ENCODE data around the gene CD38.
"Not testable (repeated sequence)": the region's sequence is repeated elsewhere in the genome, so short reads cannot be mapped to it uniquely, and the experiment has no call there.

CD38 gene

GRCh38 chr4:15778289-15779241 lies at the start of gene CD38:
Gene CD38 (plus strand): TSS chr4:15778328. CDS start chr4:15778415, 87 bp downstream.
- H3K4me3 ChIP-seq (ENCODE audit: low read length), result peak within 1 kb of the TSS; percentile 41
- no peak for DNase-seq (ENCODE audit: low read depth)
- TF ChIP-seq, protein P1, sequence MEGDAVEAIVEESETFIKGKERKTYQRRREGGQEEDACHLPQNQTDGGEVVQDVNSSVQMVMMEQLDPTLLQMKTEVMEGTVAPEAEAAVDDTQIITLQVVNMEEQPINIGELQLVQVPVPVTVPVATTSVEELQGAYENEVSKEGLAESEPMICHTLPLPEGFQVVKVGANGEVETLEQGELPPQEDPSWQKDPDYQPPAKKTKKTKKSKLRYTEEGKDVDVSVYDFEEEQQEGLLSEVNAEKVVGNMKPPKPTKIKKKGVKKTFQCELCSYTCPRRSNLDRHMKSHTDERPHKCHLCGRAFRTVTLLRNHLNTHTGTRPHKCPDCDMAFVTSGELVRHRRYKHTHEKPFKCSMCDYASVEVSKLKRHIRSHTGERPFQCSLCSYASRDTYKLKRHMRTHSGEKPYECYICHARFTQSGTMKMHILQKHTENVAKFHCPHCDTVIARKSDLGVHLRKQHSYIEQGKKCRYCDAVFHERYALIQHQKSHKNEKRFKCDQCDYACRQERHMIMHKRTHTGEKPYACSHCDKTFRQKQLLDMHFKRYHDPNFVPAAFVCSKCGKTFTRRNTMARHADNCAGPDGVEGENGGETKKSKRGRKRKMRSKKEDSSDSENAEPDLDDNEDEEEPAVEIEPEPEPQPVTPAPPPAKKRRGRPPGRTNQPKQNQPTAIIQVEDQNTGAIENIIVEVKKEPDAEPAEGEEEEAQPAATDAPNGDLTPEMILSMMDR (IDR thresholded peaks at IDR 0.05; ENCODE audit: insufficient read depth, low read depth, low read length, missing control alignments), result no peak

DNA sequence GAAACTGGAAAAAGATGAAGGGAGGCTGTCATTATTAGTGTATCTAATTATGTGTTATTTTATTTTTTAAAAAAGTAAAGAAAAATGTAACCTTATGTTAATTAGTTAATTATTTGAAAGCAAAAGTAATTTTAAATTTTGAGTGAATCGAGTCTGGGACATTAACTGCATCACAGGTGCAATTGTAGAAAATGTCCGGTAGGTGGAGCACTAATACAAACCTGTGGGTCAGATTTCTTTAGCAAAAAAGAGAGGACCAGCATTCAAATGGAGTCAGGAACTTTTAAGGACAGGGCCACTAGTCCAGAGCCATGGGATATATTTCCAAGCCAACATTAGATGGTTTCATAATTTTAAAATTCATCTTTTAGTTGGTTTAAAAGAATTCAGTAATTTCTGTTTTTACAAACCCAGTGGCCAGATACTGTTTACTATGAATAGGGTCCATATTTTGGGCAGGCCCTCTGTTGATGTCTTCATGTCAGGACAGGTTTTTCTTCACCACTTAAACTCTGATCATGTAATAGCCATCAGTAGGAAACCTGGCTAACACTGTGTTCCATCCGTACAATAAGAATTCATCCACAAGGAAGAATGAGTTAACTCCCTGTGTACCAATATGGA lies 48.1 kb upstream of the CD38 start:
- peak; percentile 51 for DNase-seq (ENCODE audit: low read depth)
- H3K4me3 ChIP-seq (ENCODE audit: low read length), result no peak overlapping the region
- TF ChIP-seq, protein P1 (IDR thresholded peaks at IDR 0.05; ENCODE audit: insufficient read depth, low read depth, low read length, missing control alignments), result peak; percentile 78

- H3K4me3 ChIP-seq (ENCODE audit: low read length); DNase-seq (ENCODE audit: low read depth): not testable (repeated sequence)
Observed at GRCh38 chr4:15733061-15733460, 45.1 kb upstream of the CD38 start.

DNA sequence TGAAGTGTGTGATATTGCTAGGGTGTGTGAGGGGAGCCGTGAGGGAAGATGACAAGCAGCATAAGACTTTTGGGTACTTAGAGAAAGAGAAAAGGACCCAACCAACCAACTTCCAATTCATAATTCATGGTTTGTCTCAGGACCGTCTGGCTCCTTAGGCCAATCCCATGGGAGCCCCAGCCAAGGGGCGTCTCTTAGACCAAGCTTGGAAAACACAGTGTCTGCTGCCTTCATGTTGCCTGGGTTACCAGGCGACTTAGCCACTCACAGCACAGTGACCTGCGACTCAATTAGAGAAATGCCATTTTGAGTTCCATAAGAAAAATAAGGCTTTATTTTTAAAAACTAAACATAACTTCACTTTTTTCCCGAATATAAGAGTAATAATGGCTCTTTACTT lies 42.6 kb upstream of the CD38 start:
- no peak for DNase-seq (ENCODE audit: low read depth)
- TF ChIP-seq, protein P1 (IDR thresholded peaks at IDR 0.05; ENCODE audit: insufficient read depth, low read depth, low read length, missing control alignments), result no peak
- no peak overlapping the region for H3K4me3 ChIP-seq (ENCODE audit: low read length)

DNA sequence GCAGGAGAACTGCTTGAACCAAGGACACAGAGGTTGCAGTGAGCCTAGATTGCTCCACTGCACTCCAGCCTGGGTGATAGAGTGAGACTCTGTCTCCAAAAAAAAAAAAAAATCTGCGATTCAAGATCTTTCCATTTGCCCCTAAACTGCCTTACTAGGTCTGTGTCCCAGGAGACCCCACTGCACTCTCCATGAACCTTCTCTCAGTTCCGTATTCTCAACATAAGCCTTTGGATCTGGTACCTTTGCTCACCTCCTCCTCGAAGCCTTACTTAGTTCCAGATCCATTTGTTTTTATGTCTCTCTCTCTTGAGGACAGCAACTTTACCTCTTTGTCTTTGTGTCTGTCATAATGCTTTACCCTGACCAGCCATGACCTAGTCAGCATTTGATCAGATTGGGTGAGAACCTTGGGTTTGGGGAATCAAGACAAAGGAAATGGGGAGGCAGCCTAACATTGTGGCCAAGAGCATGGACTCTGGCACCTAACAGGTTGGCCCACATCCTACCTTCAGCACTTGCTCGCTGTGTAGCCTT lies 41.5 kb upstream of the CD38 start:
- DNase-seq (ENCODE audit: low read depth), result no peak
- TF ChIP-seq, protein P1 (IDR thresholded peaks at IDR 0.05; ENCODE audit: insufficient read depth, low read depth, low read length, missing control alignments), result no peak
- H3K4me3 ChIP-seq (ENCODE audit: low read length), result no peak overlapping the region

- TF ChIP-seq, protein P1 (IDR thresholded peaks at IDR 0.05; ENCODE audit: insufficient read depth, low read depth, low read length, missing control alignments), result no peak
- DNase-seq (ENCODE audit: low read depth), result no peak
- no peak overlapping the region for H3K4me3 ChIP-seq (ENCODE audit: low read length)
Observed at GRCh38 chr4:15737255-15737654, 40.9 kb upstream of the CD38 start.

DNA sequence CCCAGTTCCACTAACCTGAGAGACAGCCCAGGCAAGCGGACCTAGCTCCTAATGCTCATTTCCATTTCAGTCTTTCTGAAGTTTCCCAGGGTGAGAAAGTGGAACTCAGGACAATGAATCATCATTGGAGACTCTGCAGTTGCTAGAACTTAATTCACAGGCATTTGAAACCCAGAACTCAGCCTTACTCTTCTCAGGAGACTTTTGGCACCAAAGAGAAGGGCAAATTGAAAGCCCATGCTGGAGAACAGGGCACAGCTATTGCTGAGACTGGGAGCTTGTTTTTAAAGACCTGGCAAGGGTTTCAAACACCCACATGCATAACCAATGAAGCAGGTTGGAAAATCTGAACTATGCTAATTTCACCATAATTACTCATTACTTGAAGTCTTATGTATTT lies 39.3 kb upstream of the CD38 start:
- TF ChIP-seq, protein P1 (IDR thresholded peaks at IDR 0.05; ENCODE audit: insufficient read depth, low read depth, low read length, missing control alignments), result no peak
- DNase-seq (ENCODE audit: low read depth), result peak; percentile 17
- H3K4me3 ChIP-seq (ENCODE audit: low read length), result no peak overlapping the region
